Gastroesophageal sphincter (tissue), 4 donors: Measurements from ENCODE around the gene DENND1B. TPM values are rescaled to one million over a fixed set of nuclear protein-coding genes. Genes with fewer than 3 reads are reported as not detected.

Experiments used
- ATAC-seq: fragments of 150-250 bp; one replicate; pipeline ENCODE4 v1.9.1; 2016; ENCODE audit warnings: mild to moderate bottlenecking, moderate library complexity
- H3K27ac ChIP-seq, 4 donors: fragments of 200-600 bp; sonication (generic) in 3 of 4; 1 replicate in 3 of 4; 2 replicates in 1 of 4; pipeline ENCODE4 v1.5.1; 2016 to 2019
- H3K27me3 ChIP-seq: fragments of 200-600 bp; sonication (generic); one replicate; pipeline ENCODE4 v1.5.1; 2019
- H3K36me3 ChIP-seq, 2 donors: fragments of 200-600 bp; sonication (generic); one replicate each; pipeline ENCODE4 v1.5.1; 2019; ENCODE audit warnings: control low read depth in 1 of 2
- H3K4me1 ChIP-seq, 3 donors: fragments of 200-600 bp; sonication (generic); 1 replicate in 2 of 3; 2 replicates in 1 of 3; pipeline ENCODE4 v1.5.1; 2016 to 2019; ENCODE audit warnings: control low read depth in 2 of 3
- H3K4me3 ChIP-seq, 2 donors: fragments of 200-600 bp; sonication (generic); one replicate each; pipeline ENCODE4 v1.5.1; 2019; ENCODE audit warnings: mild to moderate bottlenecking in 1 of 2, moderate library complexity in 1 of 2
- H3K9me3 ChIP-seq, 3 donors: fragments of 200-600 bp; sonication (generic); one replicate each; pipeline ENCODE4 v1.5.1; 2017 to 2019; ENCODE audit warnings: control low read depth in 2 of 3
- CTCF ChIP-seq, 4 experiments: fragments of 200-600 bp in 2 of 4; fragments of 450-650 bp in 2 of 4; sonication (generic) in 1 of 4; IDR thresholded peaks; one replicate each; pipeline ENCODE4 v1.5.1; 2017 to 2019; ENCODE audit warnings: antibody characterized with exemption in 4 of 4, mild to moderate bottlenecking in 2 of 4, moderate library complexity in 2 of 4
- EP300 ChIP-seq: sonication (generic); formaldehyde crosslinking; IDR thresholded peaks from one replicate; pipeline ENCODE4 v1.6.1; 2017; ENCODE audit warnings: antibody characterized with exemption, mild to moderate bottlenecking
- POLR2A ChIP-seq, 2 donors: fragments of 450-650 bp; IDR thresholded peaks; one replicate each; pipeline ENCODE4 v1.6.1; 2017; ENCODE audit warnings: antibody characterized with exemption in 2 of 2, mild to moderate bottlenecking in 2 of 2, moderate library complexity in 1 of 2
- POLR2AphosphoS5 ChIP-seq: sonication (generic); formaldehyde crosslinking; IDR thresholded peaks from one replicate; pipeline ENCODE4 v1.6.1; 2017; ENCODE audit warnings: antibody characterized with exemption
- WGBS, 2 donors: methylation state at CpG; one replicate each; pipeline ENCODE4 v1.1.5; 2018; ENCODE audit warnings: low coverage in 1 of 2; 5-methylcytosine and 5-hydroxymethylcytosine counted together
- total RNA-seq, 4 donors: library from RNA; depleted of rRNA; stranded (reverse); fragments of >200 nt; gene quantifications; one replicate each; pipeline ENCODE4 v1.1.0, GENCODE V29; 2016

The DENND1B gene
- total RNA-seq, 4 donors from 2014 or later: 8.3 to 11.5 (median 8.8) TPM

GRCh38 chr1:197480446-197480845 lies 294.8 kb downstream of the DENND1B start:
- H3K4me3 ChIP-seq: no peak overlapping the region
- 85 to 91% methylated on average over 5 to 6 of the region's 6 CpGs for WGBS, 2 donors
- no peaks in the 10 kb centered on the region for H3K36me3 ChIP-seq
- TF ChIP-seq POLR2AphosphoS5 (no peak), CTCF (IDR thresholded peaks at IDR 0.05) (no peak), POLR2A (IDR thresholded peaks at IDR 0.05) (no peak), EP300 (no peak)
- no peak overlapping the region for H3K27ac ChIP-seq
- H3K27me3 ChIP-seq: no peaks in the 10 kb centered on the region
- no peaks in the 10 kb centered on the region for H3K9me3 ChIP-seq
- H3K4me1 ChIP-seq: no peaks in the 10 kb centered on the region
- ATAC-seq: no peak

- Histone ChIP-seq H3K4me3 (no peak overlapping the region), H3K27me3 (no peaks in the 10 kb centered on the region), H3K27ac (no peak overlapping the region), H3K9me3 (no peaks in the 10 kb centered on the region), H3K36me3 (no peaks in the 10 kb centered on the region), H3K4me1 (no peaks in the 10 kb centered on the region)
- WGBS, 2 donors: 81 to 83% methylated on average over 3 of the region's 3 CpGs
- TF ChIP-seq CTCF (IDR thresholded peaks at IDR 0.05) (no peak), EP300 (no peak), POLR2A (IDR thresholded peaks at IDR 0.05) (no peak), POLR2AphosphoS5 (no peak)
- ATAC-seq: no peak
Observed at GRCh38 chr1:197472141-197472540, 303.1 kb downstream of the DENND1B start.

- Histone ChIP-seq H3K36me3 (no peaks in the 10 kb centered on the region), H3K9me3 (no peaks in the 10 kb centered on the region), H3K4me3 (no peak overlapping the region), H3K27me3 (no peaks in the 10 kb centered on the region), H3K4me1 (no peaks in the 10 kb centered on the region), H3K27ac (no peak overlapping the region)
- 30 to 34% methylated on average over 7 of the region's 9 CpGs for WGBS, 2 donors
- no peak for ATAC-seq
- TF ChIP-seq POLR2A (IDR thresholded peaks at IDR 0.05): no peak
- no peak for TF ChIP-seq EP300
- no peak for TF ChIP-seq POLR2AphosphoS5
- no peak for TF ChIP-seq CTCF (IDR thresholded peaks at IDR 0.05)
Observed at GRCh38 chr1:197471248-197471985, 303.9 kb downstream of the DENND1B start.

- 93% methylated on average over 1 of the region's 1 CpG; no CpG with 5 or more reads in 1 of the 2 donors for WGBS, 2 donors
- no peak for ATAC-seq
Observed at GRCh38 chr1:197470330-197470729, 304.9 kb downstream of the DENND1B start.

More at GRCh38 chr1:197470330-197470729, 304.9 kb downstream of the DENND1B start:
- Histone ChIP-seq H3K9me3 (no peaks in the 10 kb centered on the region), H3K36me3 (no peaks in the 10 kb centered on the region), H3K27me3 (no peaks in the 10 kb centered on the region), H3K4me1 (no peaks in the 10 kb centered on the region), H3K4me3 (no peak overlapping the region), H3K27ac (no peak overlapping the region)
- TF ChIP-seq POLR2A (IDR thresholded peaks at IDR 0.05) (no peak), POLR2AphosphoS5 (no peak), EP300 (no peak), CTCF (IDR thresholded peaks at IDR 0.05) (no peak)
